ENCODE results near the gene MED27. TPM values are rescaled to one million over a fixed set of nuclear protein-coding genes. Genes with fewer than 3 reads are reported as not detected.

The MED27 gene
- polyA plus RNA-seq, 1 experiment, result 36.9 TPM

- ChIA-PET POLR2A (no interaction called here), CTCF (interaction anchor here (1.2 to 1.8 kb wide), 3 partner anchors 9 to 426 kb away, joined by 3 to 5 read pairs (median 4); no protein-coding TSS in a partner anchor)
- H3K4me3 ChIP-seq (ENCODE audit: low read depth, low read length), result no peak overlapping the region
- peaks cover 21% of the 10 kb centered on the region for H3K27me3 ChIP-seq (ENCODE audit: control insufficient read depth, insufficient read depth, low read length)
- no peaks in the 10 kb centered on the region for H3K36me3 ChIP-seq (ENCODE audit: control insufficient read depth, insufficient read depth, low read length)
- no peak for DNase-seq (ENCODE audit: low read depth)
- TF ChIP-seq CTCF (IDR thresholded peaks at IDR 0.05; ENCODE audit: insufficient read depth, low read depth, low read length), result no peak
Observed at GRCh38 chr9:131817073-131817472, 262.6 kb downstream of the MED27 start.

- no peak for TF ChIP-seq CTCF (IDR thresholded peaks at IDR 0.05; ENCODE audit: insufficient read depth, low read depth, low read length)
- no peaks in the 10 kb centered on the region for H3K36me3 ChIP-seq (ENCODE audit: control insufficient read depth, insufficient read depth, low read length)
- peaks cover 19% of the 10 kb centered on the region for H3K27me3 ChIP-seq (ENCODE audit: control insufficient read depth, insufficient read depth, low read length)
- H3K4me3 ChIP-seq (ENCODE audit: low read depth, low read length), result no peak overlapping the region
- ChIA-PET POLR2A (no interaction called here), CTCF (interaction anchor here (1.2 to 1.8 kb wide), 3 partner anchors 10 to 427 kb away, joined by 3 to 5 read pairs (median 4); no protein-coding TSS in a partner anchor)
- DNase-seq (ENCODE audit: low read depth), result no peak
Observed at GRCh38 chr9:131815970-131816873, 263.4 kb downstream of the MED27 start.

GRCh38 chr9:131814707-131815106 lies 265.0 kb downstream of the MED27 start:
- Histone ChIP-seq H3K36me3 (ENCODE audit: control insufficient read depth, insufficient read depth, low read length) (no peaks in the 10 kb centered on the region), H3K27me3 (ENCODE audit: control insufficient read depth, insufficient read depth, low read length) (peaks cover 17% of the 10 kb centered on the region), H3K4me3 (ENCODE audit: low read depth, low read length) (no peak overlapping the region)
- no peak for TF ChIP-seq CTCF (IDR thresholded peaks at IDR 0.05; ENCODE audit: insufficient read depth, low read depth, low read length)
- POLR2A ChIA-PET, result no interaction called here
- CTCF ChIA-PET, result interaction anchor here (1.2 kb wide), 1 partner anchor 445 kb away, joined by 3 read pairs; no protein-coding TSS in a partner anchor
- DNase-seq (ENCODE audit: low read depth), result no peak

GRCh38 chr9:131813116-131813515 lies 266.6 kb downstream of the MED27 start:
- Histone ChIP-seq H3K4me3 (ENCODE audit: low read depth, low read length) (no peak overlapping the region), H3K36me3 (ENCODE audit: control insufficient read depth, insufficient read depth, low read length) (no peaks in the 10 kb centered on the region), H3K27me3 (ENCODE audit: control insufficient read depth, insufficient read depth, low read length) (peaks cover 17% of the 10 kb centered on the region)
- DNase-seq (ENCODE audit: low read depth), result no peak
- ChIA-PET POLR2A (no interaction called here), CTCF (no interaction called here)
- no peak for TF ChIP-seq CTCF (IDR thresholded peaks at IDR 0.05; ENCODE audit: insufficient read depth, low read depth, low read length)

GRCh38 chr9:131812116-131812790 lies 267.4 kb downstream of the MED27 start:
- CTCF ChIA-PET, result no interaction called here
- H3K27me3 ChIP-seq (ENCODE audit: control insufficient read depth, insufficient read depth, low read length), result peaks cover 23% of the 10 kb centered on the region
- H3K36me3 ChIP-seq (ENCODE audit: control insufficient read depth, insufficient read depth, low read length), result no peaks in the 10 kb centered on the region
- TF ChIP-seq CTCF (IDR thresholded peaks at IDR 0.05; ENCODE audit: insufficient read depth, low read depth, low read length), result no peak
- no peak overlapping the region for H3K4me3 ChIP-seq (ENCODE audit: low read depth, low read length)
- DNase-seq (ENCODE audit: low read depth), result no peak
- POLR2A ChIA-PET, result no interaction called here
